ENCODE measurements around the gene SART3. TPM values are rescaled to one million over a fixed set of nuclear protein-coding genes. Genes with fewer than 3 reads are reported as not detected.

Gene SART3
- total RNA-seq, 1 donor from 2014 or later, result 40.3 TPM

DNA sequence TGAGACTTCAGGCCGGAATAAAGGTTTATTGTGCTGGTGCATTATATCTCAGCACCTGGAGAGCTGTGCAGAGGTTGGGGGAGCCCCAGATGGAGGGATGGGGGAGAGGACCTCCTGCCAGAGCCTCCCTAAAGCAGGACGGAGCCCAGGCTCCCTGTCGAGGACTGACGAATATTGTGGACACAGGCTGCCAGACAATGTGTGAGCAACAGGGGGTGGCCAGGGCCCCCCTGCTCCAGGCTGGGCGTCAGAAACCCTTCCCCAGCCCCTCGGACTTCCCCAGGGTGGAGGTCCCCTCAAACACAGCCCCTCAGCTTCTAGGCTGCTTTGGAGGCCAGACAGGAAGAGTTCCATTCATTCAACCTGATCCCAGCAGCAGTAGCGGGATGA lies 28.9 kb upstream of the SART3 start:
- no peak overlapping the region for H3K4me3 ChIP-seq (ENCODE audit: low read depth, low read length)
- no peak for DNase-seq (ENCODE audit: low read depth)
- H3K36me3 ChIP-seq (ENCODE audit: control insufficient read depth, insufficient read depth, low read length), result no peaks in the 10 kb centered on the region
- peaks cover 4% of the 10 kb centered on the region for H3K27me3 ChIP-seq (ENCODE audit: control insufficient read depth, insufficient read depth, low read length)
- TF ChIP-seq, protein P1, sequence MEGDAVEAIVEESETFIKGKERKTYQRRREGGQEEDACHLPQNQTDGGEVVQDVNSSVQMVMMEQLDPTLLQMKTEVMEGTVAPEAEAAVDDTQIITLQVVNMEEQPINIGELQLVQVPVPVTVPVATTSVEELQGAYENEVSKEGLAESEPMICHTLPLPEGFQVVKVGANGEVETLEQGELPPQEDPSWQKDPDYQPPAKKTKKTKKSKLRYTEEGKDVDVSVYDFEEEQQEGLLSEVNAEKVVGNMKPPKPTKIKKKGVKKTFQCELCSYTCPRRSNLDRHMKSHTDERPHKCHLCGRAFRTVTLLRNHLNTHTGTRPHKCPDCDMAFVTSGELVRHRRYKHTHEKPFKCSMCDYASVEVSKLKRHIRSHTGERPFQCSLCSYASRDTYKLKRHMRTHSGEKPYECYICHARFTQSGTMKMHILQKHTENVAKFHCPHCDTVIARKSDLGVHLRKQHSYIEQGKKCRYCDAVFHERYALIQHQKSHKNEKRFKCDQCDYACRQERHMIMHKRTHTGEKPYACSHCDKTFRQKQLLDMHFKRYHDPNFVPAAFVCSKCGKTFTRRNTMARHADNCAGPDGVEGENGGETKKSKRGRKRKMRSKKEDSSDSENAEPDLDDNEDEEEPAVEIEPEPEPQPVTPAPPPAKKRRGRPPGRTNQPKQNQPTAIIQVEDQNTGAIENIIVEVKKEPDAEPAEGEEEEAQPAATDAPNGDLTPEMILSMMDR (IDR thresholded peaks at IDR 0.05; ENCODE audit: insufficient read depth, low read length, poor library complexity, severe bottlenecking), result no peak

DNA sequence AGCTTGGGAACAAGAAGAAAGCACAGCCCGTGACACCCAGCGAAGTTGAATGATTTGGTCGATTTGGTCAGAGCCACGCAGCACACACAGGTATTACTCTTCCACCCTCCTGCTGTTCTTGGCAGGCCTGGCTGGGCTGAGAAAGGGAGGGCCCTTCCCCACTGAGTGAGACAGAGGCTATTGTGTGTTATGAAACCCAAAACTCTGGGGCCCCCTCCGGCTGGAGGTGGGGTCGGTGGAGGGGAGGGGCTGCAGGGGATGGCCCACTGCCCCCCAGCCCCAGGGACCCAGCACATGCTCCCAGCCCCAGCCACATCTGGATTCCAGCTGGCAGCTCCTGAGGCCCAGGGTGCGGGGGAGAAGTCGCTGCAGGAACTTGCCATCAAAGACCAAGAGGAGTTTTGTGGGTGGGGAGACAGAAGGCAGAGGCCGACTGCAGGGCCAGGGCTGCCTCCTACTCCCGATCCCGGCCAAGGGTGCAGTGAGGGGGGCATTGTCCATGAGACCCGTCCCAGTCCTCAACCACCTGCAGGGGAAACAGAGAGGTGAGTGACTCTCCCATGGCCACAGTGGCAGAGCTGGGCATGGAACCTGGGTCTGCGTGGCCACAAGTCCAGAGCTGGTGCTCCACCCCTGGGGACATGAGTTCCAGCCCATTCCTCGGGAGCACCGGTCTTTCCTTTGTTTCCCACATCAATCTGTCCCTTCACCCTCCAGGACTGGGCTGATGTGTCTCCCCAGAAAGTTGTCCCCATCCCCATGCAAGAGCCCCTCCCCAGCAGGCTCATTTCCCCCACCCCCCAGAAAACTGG lies 28.3 kb upstream of the SART3 start:
- H3K27me3 ChIP-seq (ENCODE audit: control insufficient read depth, insufficient read depth, low read length), result peaks cover 4% of the 10 kb centered on the region
- no peak overlapping the region for H3K4me3 ChIP-seq (ENCODE audit: low read depth, low read length)
- TF ChIP-seq, protein P1 (IDR thresholded peaks at IDR 0.05; ENCODE audit: insufficient read depth, low read length, poor library complexity, severe bottlenecking), result no peak
- no peak for DNase-seq (ENCODE audit: low read depth)
- H3K36me3 ChIP-seq (ENCODE audit: control insufficient read depth, insufficient read depth, low read length), result no peaks in the 10 kb centered on the region

DNA sequence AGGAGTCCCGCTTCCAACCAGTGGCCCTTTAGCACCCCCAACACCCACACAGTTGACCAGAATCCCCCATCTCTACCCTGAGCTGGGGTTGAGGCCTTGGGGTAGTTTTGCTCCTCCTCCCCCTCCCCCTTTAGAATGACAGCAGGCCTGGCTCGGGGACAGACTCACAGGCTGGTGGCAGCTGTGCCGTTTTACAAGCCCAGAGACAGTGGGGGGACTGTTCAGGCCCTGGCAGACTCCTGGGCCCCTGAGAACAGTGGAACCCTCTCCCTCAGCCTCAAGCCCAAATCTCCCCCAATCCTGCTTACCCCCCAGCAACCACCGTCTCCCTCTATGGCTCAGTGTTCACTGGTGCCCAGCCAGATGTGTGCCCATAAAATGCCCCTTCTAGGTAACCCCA lies 26.9 kb upstream of the SART3 start:
- H3K4me3 ChIP-seq (ENCODE audit: low read depth, low read length), result no peak overlapping the region
- TF ChIP-seq, protein P1 (IDR thresholded peaks at IDR 0.05; ENCODE audit: insufficient read depth, low read length, poor library complexity, severe bottlenecking), result no peak
- H3K27me3 ChIP-seq (ENCODE audit: control insufficient read depth, insufficient read depth, low read length), result peaks cover 6% of the 10 kb centered on the region
- no peaks in the 10 kb centered on the region for H3K36me3 ChIP-seq (ENCODE audit: control insufficient read depth, insufficient read depth, low read length)
- no peak for DNase-seq (ENCODE audit: low read depth)

DNA sequence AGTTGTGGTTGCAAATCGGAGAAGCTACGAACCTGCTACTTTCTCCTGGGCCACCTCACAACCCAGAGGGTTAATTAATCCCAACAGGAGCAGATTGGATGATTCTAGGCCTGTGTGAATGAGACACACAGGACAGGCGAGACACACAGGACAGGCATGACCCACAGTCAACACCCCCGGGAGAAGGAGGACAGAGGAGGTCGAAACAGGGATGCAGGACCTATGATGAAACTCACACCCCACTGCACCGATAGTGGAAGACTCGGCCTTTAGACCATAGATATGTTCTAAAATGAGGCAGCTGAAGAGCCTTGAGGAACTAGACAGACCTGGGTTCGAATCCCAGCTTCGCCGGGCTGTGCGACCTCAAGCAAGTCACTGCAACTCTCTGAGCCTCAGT lies 25.3 kb upstream of the SART3 start:
- no peak for DNase-seq (ENCODE audit: low read depth)
- TF ChIP-seq, protein P1 (IDR thresholded peaks at IDR 0.05; ENCODE audit: insufficient read depth, low read length, poor library complexity, severe bottlenecking), result no peak
- H3K27me3 ChIP-seq (ENCODE audit: control insufficient read depth, insufficient read depth, low read length), result peaks cover 8% of the 10 kb centered on the region
- no peaks in the 10 kb centered on the region for H3K36me3 ChIP-seq (ENCODE audit: control insufficient read depth, insufficient read depth, low read length)
- no peak overlapping the region for H3K4me3 ChIP-seq (ENCODE audit: low read depth, low read length)

DNA sequence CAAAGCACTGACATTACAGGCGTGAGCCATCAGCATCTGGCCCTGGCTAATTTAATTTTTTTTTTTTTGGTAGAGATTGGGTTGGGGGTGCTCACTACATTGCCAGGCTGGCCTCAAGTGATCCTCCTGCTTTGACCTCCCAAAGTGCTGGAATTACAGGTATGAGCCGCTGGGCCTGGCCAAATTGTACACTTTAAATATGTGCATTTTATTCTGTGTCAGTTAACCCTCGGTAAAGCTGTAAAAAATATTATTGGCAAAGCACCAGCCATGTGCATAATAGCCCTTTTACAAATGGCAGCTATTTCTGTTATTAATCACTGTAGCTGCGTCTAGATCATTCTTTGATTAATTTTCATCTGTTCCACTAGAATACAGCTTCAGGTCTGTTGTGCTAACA lies 24.9 kb upstream of the SART3 start:
- TF ChIP-seq, protein P1 (IDR thresholded peaks at IDR 0.05; ENCODE audit: insufficient read depth, low read length, poor library complexity, severe bottlenecking), result no peak
- no peak for DNase-seq (ENCODE audit: low read depth)
- H3K27me3 ChIP-seq (ENCODE audit: control insufficient read depth, insufficient read depth, low read length), result peaks cover 8% of the 10 kb centered on the region
- H3K36me3 ChIP-seq (ENCODE audit: control insufficient read depth, insufficient read depth, low read length), result no peaks in the 10 kb centered on the region
- H3K4me3 ChIP-seq (ENCODE audit: low read depth, low read length), result no peak overlapping the region

Measured in kidney epithelial cell (primary cell).